Small intestine (tissue), 7 donors: ENCODE measurements around the gene UQCC5. TPM values are rescaled to one million over a fixed set of nuclear protein-coding genes. Genes with fewer than 3 reads are reported as not detected.

ENCODE experiments used
- DNase-seq, 2 donors: peaks; one replicate each; pipeline versions ENCODE4 v3.0.0 to v3.0.0-alpha.2; 2013
- FAIRE-seq: peaks from 2 replicates; lab custom pipeline; 2012; peaks lifted over from hg19 to GRCh38; lab: Jason Lieb, UNC
- H3K27ac ChIP-seq, 3 donors: one replicate each; pipeline ENCODE4 v1.5.1; 2013; ENCODE audit warnings: low read length in 2 of 3, mild to moderate bottlenecking in 2 of 3, control low read depth in 1 of 3, inconsistent platforms in 1 of 3, low read depth in 1 of 3, moderate library complexity in 1 of 3
- H3K27me3 ChIP-seq, 3 donors: one replicate each; pipeline ENCODE4 v1.6.1; 2013; ENCODE audit warnings: low read length in 3 of 3, inconsistent platforms in 1 of 3; ENCODE audit not compliant: control insufficient read depth in 3 of 3, insufficient read depth in 3 of 3
- H3K36me3 ChIP-seq, 3 donors: one replicate each; pipeline ENCODE4 v1.6.1; 2013; ENCODE audit warnings: low read length in 3 of 3, inconsistent platforms in 1 of 3, low read depth in 1 of 3, mild to moderate bottlenecking in 1 of 3, moderate library complexity in 1 of 3; ENCODE audit not compliant: control insufficient read depth in 3 of 3, insufficient read depth in 2 of 3
- H3K4me1 ChIP-seq, 3 donors: one replicate each; pipeline ENCODE4 v1.6.1; 2013; ENCODE audit warnings: low read length in 2 of 3, inconsistent platforms in 1 of 3, low read depth in 1 of 3, mild to moderate bottlenecking in 1 of 3, moderate library complexity in 1 of 3; ENCODE audit not compliant: control insufficient read depth in 3 of 3, insufficient read depth in 2 of 3
- H3K4me3 ChIP-seq, 3 donors: one replicate each; pipeline ENCODE4 v1.5.1; 2013; ENCODE audit warnings: low read length in 3 of 3, control low read depth in 1 of 3, inconsistent platforms in 1 of 3, low read depth in 1 of 3, mild to moderate bottlenecking in 1 of 3, moderate library complexity in 1 of 3
- H3K9me3 ChIP-seq, 2 donors: one replicate each; pipeline ENCODE4 v1.6.1; 2013; ENCODE audit warnings: low read depth in 1 of 2, low read length in 1 of 2; ENCODE audit not compliant: control insufficient read depth in 2 of 2, insufficient read depth in 1 of 2
- WGBS, 3 donors: extraction: QIAGEN DNeasy Blood & Tissue Kit; methylation state at CpG; one replicate each; pipeline ENCODE4 v1.1.7; 2013; 5-methylcytosine and 5-hydroxymethylcytosine counted together
- polyA plus RNA-seq, 4 donors: library from polyadenylated mRNA; stranded (reverse) in 3 of 4; unstranded in 1 of 4; fragments of 200-250 nt in 3 of 4; fragments of 120-200 nt in 1 of 4; gene quantifications; one replicate each; pipeline versions ENCODE4 v1.2.1 to v1.2.3, GENCODE V29; 2013
- donor health status: healthy with polysubstance abuse.
- donor health status: control.
- donor health status: control.
- donor health status: Bipolar disorder and iron deficiency.
- donor health status: healthy.

Gene UQCC5
- polyA plus RNA-seq, 4 donors, result 8.9 to 38.9 (median 20.3) TPM

- no peak overlapping the region for H3K4me3 ChIP-seq
- H3K27ac ChIP-seq, result no peak overlapping the region
- peaks cover 0 to 4% (median 0%) of the 10 kb centered on the region in 3 donors for H3K4me1 ChIP-seq
- WGBS, 3 donors, result 82 to 89% (median 86%) methylated on average over 9 of the region's 9 CpGs
- peaks cover 20 to 38% (median 30%) of the 10 kb centered on the region in 3 donors for H3K36me3 ChIP-seq
- no peak for DNase-seq
- no peak for FAIRE-seq
- H3K9me3 ChIP-seq, result no peaks in the 10 kb centered on the region
- H3K27me3 ChIP-seq, result no peaks in the 10 kb centered on the region
These were observed 20.9 kb downstream of the UQCC5 start for GRCh38 chr3:52557011-52557960.

- no peaks in the 10 kb centered on the region for H3K9me3 ChIP-seq
- FAIRE-seq, result no peak
- peaks cover 0 to 4% (median 0%) of the 10 kb centered on the region in 3 donors for H3K4me1 ChIP-seq
- no peak overlapping the region for H3K27ac ChIP-seq
- peaks cover 23 to 38% (median 29%) of the 10 kb centered on the region in 3 donors for H3K36me3 ChIP-seq
- 96 to 99% (median 97%) methylated on average over 5 of the region's 5 CpGs for WGBS, 3 donors
- H3K27me3 ChIP-seq, result no peaks in the 10 kb centered on the region
- DNase-seq, result no peak
- H3K4me3 ChIP-seq, result no peak overlapping the region
These were observed 22.0 kb downstream of the UQCC5 start for GRCh38 chr3:52558436-52558835.

DNA sequence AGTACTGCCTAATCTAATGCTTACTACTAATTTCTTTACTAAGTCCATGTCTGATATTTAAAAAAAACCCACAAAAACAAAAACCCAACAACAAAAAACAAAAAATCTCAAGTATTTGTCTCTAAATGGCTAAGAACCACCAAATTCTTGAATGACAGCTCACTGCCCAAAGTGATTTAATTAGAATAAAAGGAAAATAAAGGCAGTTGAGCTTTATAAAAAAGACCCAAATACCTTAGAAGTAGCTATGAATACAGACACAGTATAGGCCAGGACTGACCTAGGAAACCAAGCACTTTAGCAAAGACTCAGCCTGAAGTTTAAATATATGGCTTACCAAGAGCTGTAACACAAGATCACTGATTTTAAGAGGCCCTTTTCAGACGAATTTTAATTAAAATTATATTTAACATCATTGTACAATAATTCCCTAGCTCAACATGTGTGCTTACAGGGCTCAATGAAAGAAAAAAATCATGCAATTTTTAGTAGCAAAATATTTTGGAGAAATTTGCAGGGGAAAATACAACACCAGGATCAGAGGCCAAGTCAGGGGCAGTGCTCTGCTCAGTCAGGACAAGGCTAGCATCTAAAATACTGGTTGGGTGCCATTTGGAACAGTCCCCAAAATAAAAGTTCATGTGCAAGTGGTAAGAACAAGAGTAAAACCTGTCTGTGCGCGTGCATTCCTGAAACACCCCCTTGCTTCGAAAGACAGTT is 24.8 kb downstream of the UQCC5 start:
- no peaks in the 10 kb centered on the region for H3K9me3 ChIP-seq
- WGBS, 3 donors, result 72 to 81% (median 76%) methylated on average over 4 of the region's 4 CpGs
- H3K4me1 ChIP-seq, result peaks cover 0 to 4% (median 0%) of the 10 kb centered on the region in 3 donors
- no peaks in the 10 kb centered on the region for H3K27me3 ChIP-seq
- no peak for FAIRE-seq
- H3K36me3 ChIP-seq, result peaks cover 19 to 35% (median 26%) of the 10 kb centered on the region in 3 donors
- no peak overlapping the region for H3K4me3 ChIP-seq
- DNase-seq, result no peak
- no peak overlapping the region for H3K27ac ChIP-seq

- 90 to 97% (median 95%) methylated on average over 2 of the region's 2 CpGs for WGBS, 3 donors
- Histone ChIP-seq H3K36me3 (peaks cover 15 to 35% (median 25%) of the 10 kb centered on the region in 3 donors), H3K9me3 (no peaks in the 10 kb centered on the region), H3K4me3 (no peak overlapping the region), H3K27ac (no peak overlapping the region), H3K4me1 (no peaks in the 10 kb centered on the region), H3K27me3 (no peaks in the 10 kb centered on the region)
- DNase-seq, result no peak
- no peak for FAIRE-seq
These were observed 27.6 kb downstream of the UQCC5 start for GRCh38 chr3:52563984-52564383.

DNA sequence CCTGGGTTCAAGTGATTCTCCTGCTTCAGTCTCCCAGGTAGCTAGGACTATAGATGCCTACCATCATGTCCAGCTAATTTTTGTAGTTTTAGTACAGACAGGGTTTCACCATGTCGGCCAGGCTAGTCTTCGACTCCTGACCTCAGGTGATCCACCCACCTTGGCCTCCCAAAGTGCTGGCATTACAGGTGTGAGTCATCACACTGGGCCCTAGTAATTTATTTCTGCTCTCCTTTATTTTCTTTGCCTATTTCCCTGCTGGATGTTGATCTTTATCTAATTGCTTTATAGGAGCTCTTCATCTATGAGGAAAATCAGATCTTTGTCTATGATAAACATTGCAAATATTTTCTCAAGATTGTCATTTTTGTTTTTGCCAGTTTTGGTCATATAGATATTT is 31.7 kb downstream of the UQCC5 start:
- H3K36me3 ChIP-seq, result peaks cover 7 to 30% (median 9%) of the 10 kb centered on the region in 3 donors
- FAIRE-seq (no peak), DNase-seq (no peak)
- WGBS, 3 donors, result 93 to 98% (median 97%) methylated on average over 2 of the region's 2 CpGs
- no peaks in the 10 kb centered on the region for H3K4me1 ChIP-seq
- no peak overlapping the region for H3K4me3 ChIP-seq
- H3K27ac ChIP-seq, result no peak overlapping the region
- H3K9me3 ChIP-seq, result no peaks in the 10 kb centered on the region
- H3K27me3 ChIP-seq, result no peaks in the 10 kb centered on the region

DNA sequence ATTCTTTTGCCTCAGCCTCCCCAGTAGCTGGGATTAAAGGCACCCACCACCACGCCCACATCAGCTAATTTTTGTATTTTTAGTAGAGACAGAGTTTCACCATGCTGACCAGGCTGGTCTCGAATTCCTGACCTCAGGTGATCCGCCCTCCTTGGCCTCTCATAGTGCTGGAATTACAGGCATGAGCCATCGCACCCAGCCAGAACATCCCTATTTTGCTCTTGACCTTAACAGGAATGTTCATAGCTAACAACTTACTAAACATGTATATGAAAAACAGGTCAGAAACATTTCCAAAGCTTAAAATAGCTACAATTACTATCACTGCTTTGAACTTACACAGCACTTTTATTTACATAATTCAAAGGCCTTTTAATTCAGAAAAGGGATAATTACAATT is 33.7 kb downstream of the UQCC5 start:
- DNase-seq, result no peak
- FAIRE-seq, result no peak
- WGBS, 3 donors, result 92 to 97% (median 96%) methylated on average over 4 of the region's 4 CpGs

GRCh38 chr3:52572221-52572620 is 35.8 kb downstream of the UQCC5 start:
- DNase-seq (no peak), FAIRE-seq (no peak)
- Histone ChIP-seq H3K4me1 (no peaks in the 10 kb centered on the region), H3K27ac (no peak overlapping the region), H3K36me3 (peaks cover 2 to 35% (median 9%) of the 10 kb centered on the region in 3 donors), H3K27me3 (no peaks in the 10 kb centered on the region), H3K9me3 (no peaks in the 10 kb centered on the region), H3K4me3 (no peak overlapping the region)
- 66 to 88% (median 73%) methylated on average over 6 of the region's 6 CpGs for WGBS, 3 donors

More for the DNA sequence above, 33.7 kb downstream of the UQCC5 start:
- Histone ChIP-seq H3K27ac (no peak overlapping the region), H3K9me3 (no peaks in the 10 kb centered on the region), H3K36me3 (peaks cover 2 to 32% (median 2%) of the 10 kb centered on the region in 3 donors), H3K4me1 (no peaks in the 10 kb centered on the region), H3K27me3 (no peaks in the 10 kb centered on the region), H3K4me3 (no peak overlapping the region)
